ENCODE data around the gene NEK1. TPM values are rescaled to one million over a fixed set of nuclear protein-coding genes. Genes with fewer than 3 reads are reported as not detected.

The NEK1 gene
- total RNA-seq, 2 donors from 2014 or later, result 6.9 to 7.4 TPM

GRCh38 chr4:169650227-169650936 is 38.0 kb upstream of the NEK1 start:
- intact Hi-C loops (cut with DNase I), result no loop called here
- Histone ChIP-seq H3K36me3 (no peaks in the 10 kb centered on the region), H3K9me3 (no peaks in the 10 kb centered on the region), H3K9ac (ENCODE audit: low read depth in 2 of 2, low read length in 2 of 2) (no peak overlapping the region), H3K27me3 (no peaks in the 10 kb centered on the region), H3K4me1 (no peaks in the 10 kb centered on the region), H3K4me3 (no peak overlapping the region), H3K27ac (no peak overlapping the region)
- no peak for DNase-seq
- TF ChIP-seq CTCF (IDR thresholded peaks at IDR 0.05), result no peak

GRCh38 chr4:169649545-169650226 is 37.3 kb upstream of the NEK1 start:
- Histone ChIP-seq H3K4me1 (no peaks in the 10 kb centered on the region), H3K9ac (ENCODE audit: low read depth in 2 of 2, low read length in 2 of 2) (no peak overlapping the region), H3K4me3 (no peak overlapping the region), H3K9me3 (no peaks in the 10 kb centered on the region), H3K36me3 (no peaks in the 10 kb centered on the region), H3K27ac (no peak overlapping the region), H3K27me3 (no peaks in the 10 kb centered on the region)
- intact Hi-C loops (cut with DNase I), result no loop called here
- no peak for DNase-seq
- TF ChIP-seq CTCF (IDR thresholded peaks at IDR 0.05), result no peak

- no peaks in the 10 kb centered on the region for H3K36me3 ChIP-seq
- DNase-seq, result no peak
- H3K9ac ChIP-seq (ENCODE audit: low read depth in 2 of 2, low read length in 2 of 2), result no peak overlapping the region
- H3K4me1 ChIP-seq, result no peaks in the 10 kb centered on the region
- H3K27ac ChIP-seq, result peak overlapping the region; percentile 27
- H3K4me3 ChIP-seq, result no peak overlapping the region
- intact Hi-C loops (cut with DNase I), result no loop called here
- H3K9me3 ChIP-seq, result no peaks in the 10 kb centered on the region
- TF ChIP-seq CTCF (IDR thresholded peaks at IDR 0.05), result no peak
- no peaks in the 10 kb centered on the region for H3K27me3 ChIP-seq
Observed at GRCh38 chr4:169645627-169646026, 33.2 kb upstream of the NEK1 start.

- no peaks in the 10 kb centered on the region for H3K4me1 ChIP-seq
- intact Hi-C loops (cut with DNase I), result no loop called here
- no peaks in the 10 kb centered on the region for H3K9me3 ChIP-seq
- peak overlapping the region; percentile 27 for H3K27ac ChIP-seq
- no peak for TF ChIP-seq CTCF (IDR thresholded peaks at IDR 0.05)
- H3K36me3 ChIP-seq, result no peaks in the 10 kb centered on the region
- DNase-seq, result peak; percentile 32
- no peaks in the 10 kb centered on the region for H3K27me3 ChIP-seq
- H3K4me3 ChIP-seq, result no peak overlapping the region
- peak overlapping the region in 1 of 2 donors; percentile 55 for H3K9ac ChIP-seq (ENCODE audit: low read depth in 2 of 2, low read length in 2 of 2)
Observed at GRCh38 chr4:169644802-169645201, 32.4 kb upstream of the NEK1 start.

- Histone ChIP-seq H3K4me1 (no peaks in the 10 kb centered on the region), H3K4me3 (no peak overlapping the region), H3K27me3 (no peaks in the 10 kb centered on the region), H3K9me3 (no peaks in the 10 kb centered on the region), H3K9ac (ENCODE audit: low read depth in 2 of 2, low read length in 2 of 2) (no peak overlapping the region), H3K27ac (no peak overlapping the region), H3K36me3 (no peaks in the 10 kb centered on the region)
- DNase-seq, result no peak
- no peak for TF ChIP-seq CTCF (IDR thresholded peaks at IDR 0.05)
- intact Hi-C loops (cut with DNase I), result no loop called here
Observed at GRCh38 chr4:169640261-169640870, 28.0 kb upstream of the NEK1 start.
